PC-9 (cell line): ENCODE results near the gene MAST1. TPM values are rescaled to one million over a fixed set of nuclear protein-coding genes. Genes with fewer than 3 reads are reported as not detected.

ENCODE experiments used
- BruUV-seq: library from RNA; stranded (reverse); fragments of 400-500 nt; replicated peaks from 2 replicates; lab custom pipeline; 2021; lab: Mats Ljungman, UMichigan
- CTCF ChIA-PET: fragments of 300-600 bp; sonication (Branson Sonifier 250); formaldehyde crosslinking; loops from one replicate; lab custom pipeline; 2022; ENCODE audit warnings: antibody characterized with exemption; lab: Charles Lee
- POLR2A ChIA-PET: fragments of 300-600 bp; sonication (Branson Sonifier 250); formaldehyde crosslinking; loops from one replicate; lab custom pipeline; 2022; ENCODE audit warnings: antibody characterized with exemption; ENCODE audit not compliant: unreplicated experiment; lab: Charles Lee
- DNase-seq, 2 experiments: peaks; one replicate each; pipeline versions ENCODE4 v3.0.0 to v3.0.0-alpha.2; 2015 to 2022; ENCODE audit warnings: mixed read lengths in 1 of 2
- H2AFZ ChIP-seq: fragments of 200-600 bp; sonication (generic); 2 replicates; pipeline ENCODE4 v1.8.1; 2017; ENCODE audit warnings: antibody characterized with exemption
- H3F3A ChIP-seq: fragments of 200-600 bp; sonication (generic); 2 replicates; pipeline ENCODE4 v1.8.1; 2017; ENCODE audit warnings: antibody characterized with exemption, mild to moderate bottlenecking, low read depth; ENCODE audit not compliant: insufficient read depth
- H3K27ac ChIP-seq: fragments of 200-600 bp; sonication (generic); 2 replicates; pipeline ENCODE4 v1.6.1; 2016; ENCODE audit warnings: mixed run types
- H3K27me3 ChIP-seq: fragments of 200-600 bp; sonication (generic); 2 replicates; pipeline ENCODE4 v1.6.1; 2016; ENCODE audit warnings: low read depth, mixed run types; ENCODE audit not compliant: insufficient read depth
- H3K36me3 ChIP-seq: fragments of 200-600 bp; sonication (generic); 2 replicates; pipeline ENCODE4 v1.6.1; 2016; ENCODE audit warnings: low read depth, mixed run types
- H3K4me1 ChIP-seq: fragments of 200-600 bp; sonication (generic); replicated peaks from 2 replicates; pipeline ENCODE4 v1.6.1; 2016; ENCODE audit warnings: mixed run types; ENCODE audit not compliant: insufficient read depth
- H3K4me2 ChIP-seq: fragments of 200-600 bp; sonication (generic); 2 replicates; pipeline ENCODE4 v1.6.1; 2017; ENCODE audit warnings: mixed run types
- H3K4me3 ChIP-seq: fragments of 200-600 bp; sonication (generic); 2 replicates; pipeline ENCODE4 v1.6.1; 2016; ENCODE audit warnings: mixed run types
- H3K79me2 ChIP-seq: fragments of 200-600 bp; sonication (generic); 2 replicates; pipeline ENCODE4 v1.6.1; 2017; ENCODE audit warnings: low read depth, mixed run types
- H3K9me2 ChIP-seq: fragments of 200-600 bp; sonication (generic); 2 replicates; pipeline ENCODE4 v1.8.1; 2017; ENCODE audit warnings: mild to moderate bottlenecking; ENCODE audit not compliant: insufficient read depth
- H3K9me3 ChIP-seq: fragments of 200-600 bp; sonication (generic); 2 replicates; pipeline ENCODE4 v1.8.1; 2016; ENCODE audit warnings: low read depth; ENCODE audit not compliant: insufficient read depth
- H4K20me1 ChIP-seq: fragments of 200-600 bp; sonication (generic); 2 replicates; pipeline ENCODE4 v1.8.1; 2017; ENCODE audit not compliant: insufficient read depth
- CTCF ChIP-seq: fragments of 200-600 bp; sonication (generic); conservative IDR thresholded peaks from 2 replicates; pipeline ENCODE4 v1.6.1; 2017; ENCODE audit warnings: mixed run types, antibody characterized with exemption, mild to moderate bottlenecking, moderate library complexity
- EZH2 ChIP-seq: fragments of 200-600 bp; sonication (generic); IDR thresholded peaks from 2 replicates; pipeline ENCODE4 v1.8.0; 2017; ENCODE audit warnings: antibody characterized with exemption, low read depth
- intact Hi-C: fragments of 100-400 bp; cut with micrococcal nuclease; formaldehyde crosslinking; loops from one replicate; pipeline ENCODE4 v1.10.0; 2022; ENCODE audit not compliant: unreplicated experiment
- total RNA-seq: library from RNA; stranded (reverse); gene quantifications from 2 replicates; pipeline ENCODE4 v1.2.3, GENCODE V29; 2021

Gene MAST1
- total RNA-seq, 1 experiment from 2014 or later: 11.9 TPM

- Histone ChIP-seq H4K20me1 (no peaks in the 10 kb centered on the region), H3K27ac (no peak overlapping the region), H3K36me3 (no peaks in the 10 kb centered on the region), H3K9me2 (no peaks in the 10 kb centered on the region), H2AFZ (no peak overlapping the region), H3K4me1 (no peaks in the 10 kb centered on the region), H3F3A (peaks cover 10% of the 10 kb centered on the region; the same call in 1 of the 2 replicates), H3K4me2 (no peak overlapping the region), H3K79me2 (no peaks in the 10 kb centered on the region), H3K4me3 (no peak overlapping the region), H3K9me3 (no peaks in the 10 kb centered on the region), H3K27me3 (no peaks in the 10 kb centered on the region)
- BruUV-seq: no TSS peak
- DNase-seq: no peak
- intact Hi-C loops: no loop called here
- TF ChIP-seq CTCF (no peak), EZH2 (no peak)
- ChIA-PET POLR2A (no interaction called here), CTCF (no interaction called here)
Measured at GRCh38 chr19:12865746-12866415, 27.6 kb downstream of the MAST1 start.

- Histone ChIP-seq H3K79me2 (no peaks in the 10 kb centered on the region), H3K9me2 (no peaks in the 10 kb centered on the region), H3K27me3 (no peaks in the 10 kb centered on the region), H4K20me1 (no peaks in the 10 kb centered on the region), H2AFZ (no peak overlapping the region), H3K4me2 (peak overlapping the region; percentile 99), H3K27ac (no peak overlapping the region), H3K4me3 (peak overlapping the region; percentile 87; the same call in 1 of the 2 replicates), H3K9me3 (no peaks in the 10 kb centered on the region), H3F3A (peaks cover 12% of the 10 kb centered on the region; the same call in 1 of the 2 replicates), H3K4me1 (no peaks in the 10 kb centered on the region), H3K36me3 (no peaks in the 10 kb centered on the region)
- ChIA-PET POLR2A (no interaction called here), CTCF (no interaction called here)
- no peak for DNase-seq
- intact Hi-C loops: no loop called here
- no TSS peak for BruUV-seq
- TF ChIP-seq EZH2 (no peak), CTCF (no peak)
Measured at GRCh38 chr19:12866416-12867119, 28.3 kb downstream of the MAST1 start.

GRCh38 chr19:12867120-12868099 is 29.1 kb downstream of the MAST1 start:
- peak; percentile 72 to 83 for DNase-seq
- Histone ChIP-seq H3K4me3 (peak overlapping the region; percentile 87), H3K36me3 (no peaks in the 10 kb centered on the region), H3K79me2 (no peaks in the 10 kb centered on the region), H3K27me3 (no peaks in the 10 kb centered on the region), H3K4me1 (no peaks in the 10 kb centered on the region), H3K9me3 (no peaks in the 10 kb centered on the region), H3K27ac (no peak overlapping the region), H2AFZ (peak overlapping the region; percentile 94), H3F3A (peaks cover 20% of the 10 kb centered on the region; the same call in 1 of the 2 replicates), H4K20me1 (no peaks in the 10 kb centered on the region), H3K4me2 (peak overlapping the region; percentile 99), H3K9me2 (no peaks in the 10 kb centered on the region)
- TF ChIP-seq CTCF (no peak; the same call in 1 of the 2 replicates), EZH2 (no peak)
- CTCF ChIA-PET: no interaction called here
- BruUV-seq: no TSS peak
- intact Hi-C loops: no loop called here
- POLR2A ChIA-PET: no interaction called here
